Neural cell (in vitro differentiated cells): ENCODE data around the gene ZNF614. TPM values are rescaled to one million over a fixed set of nuclear protein-coding genes. Genes with fewer than 3 reads are reported as not detected.
"Not testable (repeated sequence)": the region's sequence is repeated elsewhere in the genome, so short reads cannot be mapped to it uniquely, and the experiment has no call there.

Source experiments
- H2AFZ ChIP-seq: fragments of 200-600, 300-800 bp; sonication (generic), shearing (Covaris generic); 2 replicates; pipeline ENCODE4 v1.6.0; 2014; ENCODE audit warnings: low read depth, mild to moderate bottlenecking, antibody characterized with exemption, low read length, moderate library complexity
- H3F3A ChIP-seq: fragments of 200-600 bp; shearing (Covaris generic); 2 replicates; pipeline ENCODE4 v1.6.1; 2016; ENCODE audit warnings: mild to moderate bottlenecking, moderate library complexity, mixed read lengths, antibody characterized with exemption, low read length; ENCODE audit not compliant: insufficient read depth, poor library complexity, severe bottlenecking
- H3K27ac ChIP-seq: fragments of 200-600, 300-800 bp; sonication (generic), shearing (Covaris generic); 2 replicates; pipeline ENCODE4 v1.5.1; 2014; ENCODE audit warnings: mild to moderate bottlenecking, low read length, moderate library complexity
- H3K27me3 ChIP-seq: fragments of 300-800, 200-600 bp; sonication (generic), shearing (Covaris generic); 2 replicates; pipeline ENCODE4 v1.6.0; 2014; ENCODE audit warnings: mild to moderate bottlenecking, low read depth, low read length, moderate library complexity; ENCODE audit not compliant: insufficient read depth
- H3K36me3 ChIP-seq: fragments of 300-800, 200-600 bp; sonication (generic), shearing (Covaris generic); 2 replicates; pipeline ENCODE4 v1.5.1; 2014; ENCODE audit warnings: mild to moderate bottlenecking, antibody characterized with exemption, low read length, moderate library complexity; ENCODE audit not compliant: insufficient read depth
- H3K4me2 ChIP-seq: fragments of 300-800, 200-600 bp; sonication (generic), shearing (Covaris generic); 2 replicates; pipeline ENCODE4 v1.6.0; 2014; ENCODE audit warnings: mild to moderate bottlenecking, low read length
- H3K4me3 ChIP-seq: fragments of 300-800, 200-600 bp; sonication (generic), shearing (Covaris generic); 2 replicates; pipeline ENCODE4 v1.5.1; 2014; ENCODE audit warnings: mild to moderate bottlenecking, low read length, moderate library complexity
- H3K79me2 ChIP-seq: fragments of 200-600 bp; shearing (Covaris generic); replicated peaks from 2 replicates; pipeline ENCODE4 v1.6.0; 2014; ENCODE audit warnings: mild to moderate bottlenecking, low read length, moderate library complexity; ENCODE audit not compliant: insufficient read depth
- H3K9ac ChIP-seq: fragments of 300-800, 200-600 bp; sonication (generic), shearing (Covaris generic); 2 replicates; pipeline ENCODE4 v1.6.1; 2016; ENCODE audit warnings: mild to moderate bottlenecking, low read length, mixed read lengths
- H3K9me2 ChIP-seq: fragments of 200-600 bp; shearing (Covaris generic); 2 replicates; pipeline ENCODE4 v1.6.1; 2016; ENCODE audit warnings: mild to moderate bottlenecking, low read length, mixed read lengths; ENCODE audit not compliant: insufficient read depth
- H3K9me3 ChIP-seq: fragments of 200-600, 300-800 bp; sonication (generic), shearing (Covaris generic); 2 replicates; pipeline ENCODE4 v1.6.1; 2016; ENCODE audit warnings: mild to moderate bottlenecking, mixed run types, low read length, moderate library complexity, mixed read lengths
- H4K20me1 ChIP-seq: fragments of 200-600 bp; shearing (Covaris generic); 2 replicates; pipeline ENCODE4 v1.6.1; 2016; ENCODE audit warnings: mild to moderate bottlenecking, mixed run types; ENCODE audit not compliant: insufficient read depth
- CTCF ChIP-seq: fragments of 450-650 bp; IDR thresholded peaks from 2 replicates; pipeline ENCODE4 v1.5.1; 2014; ENCODE audit warnings: antibody characterized with exemption, mild to moderate bottlenecking, moderate library complexity; ENCODE audit not compliant: poor library complexity, severe bottlenecking
- EP300 ChIP-seq: fragments of 450-650 bp; conservative IDR thresholded peaks from 2 replicates; pipeline ENCODE4 v1.6.1; 2014; ENCODE audit warnings: antibody characterized with exemption, mild to moderate bottlenecking, moderate library complexity; ENCODE audit not compliant: poor library complexity, severe bottlenecking
- EZH2 ChIP-seq: fragments of 200-600, 300-800 bp; shearing (Covaris generic), sonication (generic); IDR thresholded peaks from 2 replicates; pipeline ENCODE4 v1.6.1; 2014; ENCODE audit warnings: antibody characterized with exemption, low read length, borderline replicate concordance, mild to moderate bottlenecking; ENCODE audit not compliant: insufficient read depth, poor library complexity, severe bottlenecking
- MXI1 ChIP-seq: fragments of 450-650 bp; conservative IDR thresholded peaks from 2 replicates; pipeline ENCODE4 v1.6.1; 2014; ENCODE audit warnings: antibody characterized with exemption, mild to moderate bottlenecking; ENCODE audit not compliant: poor library complexity, severe bottlenecking
- POLR2AphosphoS5 ChIP-seq: IDR thresholded peaks from 2 replicates; pipeline ENCODE4 v1.6.1; 2012
- RAD21 ChIP-seq: fragments of 450-650 bp; conservative IDR thresholded peaks from 2 replicates; pipeline ENCODE4 v1.6.1; 2014; ENCODE audit warnings: antibody characterized with exemption, mild to moderate bottlenecking, moderate library complexity
- REST ChIP-seq: IDR thresholded peaks from 2 replicates; pipeline ENCODE4 v1.6.1; 2012; ENCODE audit warnings: borderline replicate concordance
- SMC3 ChIP-seq: fragments of 450-650 bp; conservative IDR thresholded peaks from 2 replicates; pipeline ENCODE4 v1.6.1; 2014; ENCODE audit warnings: antibody characterized with exemption, mild to moderate bottlenecking, moderate library complexity; ENCODE audit not compliant: poor library complexity
- TAF1 ChIP-seq: IDR thresholded peaks from 2 replicates; pipeline ENCODE4 v1.6.1; 2012; ENCODE audit warnings: low read depth
- polyA plus RNA-seq: library from polyadenylated mRNA; depleted of rRNA; stranded (reverse); fragments of >200 nt; gene quantifications from 2 replicates; pipeline ENCODE4 v1.2.3, GENCODE V29; 2014

The ZNF614 gene
- polyA plus RNA-seq, 1 donor from 2014 or later: 17.8 TPM

GRCh38 chr19:51977346-51977745, 50.8 kb downstream of the ZNF614 start:
- Histone ChIP-seq H3K27me3 (no peaks in the 10 kb centered on the region), H3F3A (no peaks in the 10 kb centered on the region), H2AFZ (no peak overlapping the region), H3K9me2 (no peaks in the 10 kb centered on the region), H3K9me3 (peaks cover 24% of the 10 kb centered on the region), H3K4me2 (no peak overlapping the region), H3K36me3 (peaks cover 13% of the 10 kb centered on the region), H3K4me3 (no peak overlapping the region), H3K9ac (no peak overlapping the region), H3K79me2 (peaks cover 12% of the 10 kb centered on the region), H4K20me1 (no peaks in the 10 kb centered on the region), H3K27ac (no peak overlapping the region)
- no peak for TF ChIP-seq RAD21
- TF ChIP-seq SMC3: no peak
- no peak for TF ChIP-seq MXI1
- no peak for TF ChIP-seq TAF1
- no peak for TF ChIP-seq EP300
- no peak for TF ChIP-seq POLR2AphosphoS5
- no peak for TF ChIP-seq CTCF
- TF ChIP-seq REST: no peak
- no peak for TF ChIP-seq EZH2

GRCh38 chr19:51976852-51977251, 51.3 kb downstream of the ZNF614 start:
- H3F3A ChIP-seq: no peaks in the 10 kb centered on the region
- H3K4me2 ChIP-seq: no peak overlapping the region
- H2AFZ ChIP-seq: no peak overlapping the region
- H3K4me3 ChIP-seq: no peak overlapping the region
- no peak overlapping the region for H3K9ac ChIP-seq
- H3K36me3 ChIP-seq: peaks cover 14% of the 10 kb centered on the region
- no peaks in the 10 kb centered on the region for H4K20me1 ChIP-seq
- H3K79me2 ChIP-seq: peaks cover 11% of the 10 kb centered on the region
- H3K27ac ChIP-seq: no peak overlapping the region
- no peaks in the 10 kb centered on the region for H3K27me3 ChIP-seq
- no peaks in the 10 kb centered on the region for H3K9me2 ChIP-seq
- TF ChIP-seq EP300 (no peak), RAD21 (no peak), EZH2 (no peak), CTCF (no peak), POLR2AphosphoS5 (no peak), TAF1 (no peak), REST (no peak), MXI1 (no peak), SMC3 (no peak)
- peaks cover 24% of the 10 kb centered on the region for H3K9me3 ChIP-seq

GRCh38 chr19:51975787-51976186, 52.4 kb downstream of the ZNF614 start:
- not testable (repeated sequence) for H3K79me2 ChIP-seq, H3K9me2 ChIP-seq, H3K4me3 ChIP-seq, H2AFZ ChIP-seq, H3F3A ChIP-seq, H4K20me1 ChIP-seq, H3K27me3 ChIP-seq, H3K27ac ChIP-seq, H3K4me2 ChIP-seq, H3K9ac ChIP-seq
- peaks cover 34% of the 10 kb centered on the region for H3K9me3 ChIP-seq
- H3K36me3 ChIP-seq: peaks cover 25% of the 10 kb centered on the region
